ENCODE measurements around the gene SBNO2. TPM values are rescaled to one million over a fixed set of nuclear protein-coding genes. Genes with fewer than 3 reads are reported as not detected.

The SBNO2 gene
- total and polyA plus RNA-seq, 9 of the 15 experiments (the other 6 are each of a cell fraction or from before 2014, with no cell fraction given), result 0.01 to 46.2 (median 6.7) TPM

- TF ChIP-seq, protein P1, sequence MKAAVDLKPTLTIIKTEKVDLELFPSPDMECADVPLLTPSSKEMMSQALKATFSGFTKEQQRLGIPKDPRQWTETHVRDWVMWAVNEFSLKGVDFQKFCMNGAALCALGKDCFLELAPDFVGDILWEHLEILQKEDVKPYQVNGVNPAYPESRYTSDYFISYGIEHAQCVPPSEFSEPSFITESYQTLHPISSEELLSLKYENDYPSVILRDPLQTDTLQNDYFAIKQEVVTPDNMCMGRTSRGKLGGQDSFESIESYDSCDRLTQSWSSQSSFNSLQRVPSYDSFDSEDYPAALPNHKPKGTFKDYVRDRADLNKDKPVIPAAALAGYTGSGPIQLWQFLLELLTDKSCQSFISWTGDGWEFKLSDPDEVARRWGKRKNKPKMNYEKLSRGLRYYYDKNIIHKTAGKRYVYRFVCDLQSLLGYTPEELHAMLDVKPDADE (conservative IDR thresholded peaks at IDR 0.05; ENCODE audit: control insufficient read depth, low read depth, low read length), result peak; percentile 23; the same call in 1 of the 2 replicates
- TF ChIP-seq E2F3 (CRISPR knock-in tag; IDR thresholded peaks at IDR 0.05), result no peak
- no peak for TF ChIP-seq NONO (IDR thresholded peaks at IDR 0.05; ENCODE audit: low read depth in 2 of 2, low read length in 1 of 2)
- TF ChIP-seq ZNF324 (CRISPR knock-in tag; IDR thresholded peaks at IDR 0.05), result no peak
- TF ChIP-seq, protein P2, sequence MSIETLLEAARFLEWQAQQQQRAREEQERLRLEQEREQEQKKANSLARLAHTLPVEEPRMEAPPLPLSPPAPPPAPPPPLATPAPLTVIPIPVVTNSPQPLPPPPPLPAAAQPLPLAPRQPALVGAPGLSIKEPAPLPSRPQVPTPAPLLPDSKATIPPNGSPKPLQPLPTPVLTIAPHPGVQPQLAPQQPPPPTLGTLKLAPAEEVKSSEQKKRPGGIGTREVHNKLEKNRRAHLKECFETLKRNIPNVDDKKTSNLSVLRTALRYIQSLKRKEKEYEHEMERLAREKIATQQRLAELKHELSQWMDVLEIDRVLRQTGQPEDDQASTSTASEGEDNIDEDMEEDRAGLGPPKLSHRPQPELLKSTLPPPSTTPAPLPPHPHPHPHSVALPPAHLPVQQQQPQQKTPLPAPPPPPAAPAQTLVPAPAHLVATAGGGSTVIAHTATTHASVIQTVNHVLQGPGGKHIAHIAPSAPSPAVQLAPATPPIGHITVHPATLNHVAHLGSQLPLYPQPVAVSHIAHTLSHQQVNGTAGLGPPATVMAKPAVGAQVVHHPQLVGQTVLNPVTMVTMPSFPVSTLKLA (conservative IDR thresholded peaks at IDR 0.05), result 0 out of 4 replicates have a peak, but pooled peaks of 1 of the 2 experiments have one; percentile 11
- no peak for TF ChIP-seq ZFP30 (CRISPR knock-in tag; IDR thresholded peaks at IDR 0.05; ENCODE audit: borderline replicate concordance)
- TF ChIP-seq ZNF174 (CRISPR knock-in tag; IDR thresholded peaks at IDR 0.05), result no peak
- TF ChIP-seq SREBF2 (CRISPR knock-in tag; IDR thresholded peaks at IDR 0.05), result no peak
- no peak for TF ChIP-seq SRSF1 (IDR thresholded peaks at IDR 0.05; ENCODE audit: low read depth, low read length)
- TF ChIP-seq UBTF (IDR thresholded peaks at IDR 0.05; ENCODE audit: borderline replicate concordance in 1 of 2, low read depth in 2 of 2, low read length in 2 of 2), result 0 out of 4 replicates have a peak, but pooled peaks of 1 of the 2 experiments have one; percentile 49
- no peak for TF ChIP-seq HDAC8 (tag; IDR thresholded peaks at IDR 0.05)
- no peak for TF ChIP-seq RBM15 (IDR thresholded peaks at IDR 0.05; ENCODE audit: insufficient read depth, low read length)
- TF ChIP-seq RHOXF2B (CRISPR knock-in tag; conservative IDR thresholded peaks at IDR 0.05), result no peak
- TF ChIP-seq RBM22 (IDR thresholded peaks at IDR 0.05; ENCODE audit: low read depth, low read length, poor library complexity, severe bottlenecking), result peak; percentile 36
- no peak for TF ChIP-seq ZFPM2 (CRISPR knock-in tag; IDR thresholded peaks at IDR 0.05)
- no peak for TF ChIP-seq NUFIP1 (IDR thresholded peaks at IDR 0.05; ENCODE audit: partially characterized antibody)
- TF ChIP-seq, protein P3, sequence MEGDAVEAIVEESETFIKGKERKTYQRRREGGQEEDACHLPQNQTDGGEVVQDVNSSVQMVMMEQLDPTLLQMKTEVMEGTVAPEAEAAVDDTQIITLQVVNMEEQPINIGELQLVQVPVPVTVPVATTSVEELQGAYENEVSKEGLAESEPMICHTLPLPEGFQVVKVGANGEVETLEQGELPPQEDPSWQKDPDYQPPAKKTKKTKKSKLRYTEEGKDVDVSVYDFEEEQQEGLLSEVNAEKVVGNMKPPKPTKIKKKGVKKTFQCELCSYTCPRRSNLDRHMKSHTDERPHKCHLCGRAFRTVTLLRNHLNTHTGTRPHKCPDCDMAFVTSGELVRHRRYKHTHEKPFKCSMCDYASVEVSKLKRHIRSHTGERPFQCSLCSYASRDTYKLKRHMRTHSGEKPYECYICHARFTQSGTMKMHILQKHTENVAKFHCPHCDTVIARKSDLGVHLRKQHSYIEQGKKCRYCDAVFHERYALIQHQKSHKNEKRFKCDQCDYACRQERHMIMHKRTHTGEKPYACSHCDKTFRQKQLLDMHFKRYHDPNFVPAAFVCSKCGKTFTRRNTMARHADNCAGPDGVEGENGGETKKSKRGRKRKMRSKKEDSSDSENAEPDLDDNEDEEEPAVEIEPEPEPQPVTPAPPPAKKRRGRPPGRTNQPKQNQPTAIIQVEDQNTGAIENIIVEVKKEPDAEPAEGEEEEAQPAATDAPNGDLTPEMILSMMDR (IDR thresholded peaks at IDR 0.05 in 2 of 3, conservative IDR thresholded peaks at IDR 0.05 in 1 of 3; ENCODE audit: insufficient read depth in 2 of 3, low read depth in 1 of 3, low read length in 3 of 3), result no peak
- TF ChIP-seq CBX8 (IDR thresholded peaks at IDR 0.05; ENCODE audit: borderline replicate concordance, extremely low read depth, low read depth, low read length, poor library complexity, severe bottlenecking), result no peak
- TF ChIP-seq RCOR1 (IDR thresholded peaks at IDR 0.05; ENCODE audit: borderline replicate concordance in 1 of 2, low read depth in 2 of 2, low read length in 2 of 2), result no peak
Observed at GRCh38 chr19:1067341-1067957, 106.6 kb downstream of the SBNO2 start (continued).
